Stimulated activated CD8-positive, alpha-beta memory T cell treated with anti-CD3 and anti-CD28 coated beads, Interleukin-12 subunit alpha, Interleukin-12 subunit beta, amount 100 ng/mL, for 24 hours (primary cell): ENCODE data around the gene FBXL15.

Experiments used
- DNase-seq: peaks from one replicate; pipeline ENCODE4 v3.0.0-alpha.2; 2020; ENCODE audit errors: extremely low read depth

FBXL15 gene

DNA sequence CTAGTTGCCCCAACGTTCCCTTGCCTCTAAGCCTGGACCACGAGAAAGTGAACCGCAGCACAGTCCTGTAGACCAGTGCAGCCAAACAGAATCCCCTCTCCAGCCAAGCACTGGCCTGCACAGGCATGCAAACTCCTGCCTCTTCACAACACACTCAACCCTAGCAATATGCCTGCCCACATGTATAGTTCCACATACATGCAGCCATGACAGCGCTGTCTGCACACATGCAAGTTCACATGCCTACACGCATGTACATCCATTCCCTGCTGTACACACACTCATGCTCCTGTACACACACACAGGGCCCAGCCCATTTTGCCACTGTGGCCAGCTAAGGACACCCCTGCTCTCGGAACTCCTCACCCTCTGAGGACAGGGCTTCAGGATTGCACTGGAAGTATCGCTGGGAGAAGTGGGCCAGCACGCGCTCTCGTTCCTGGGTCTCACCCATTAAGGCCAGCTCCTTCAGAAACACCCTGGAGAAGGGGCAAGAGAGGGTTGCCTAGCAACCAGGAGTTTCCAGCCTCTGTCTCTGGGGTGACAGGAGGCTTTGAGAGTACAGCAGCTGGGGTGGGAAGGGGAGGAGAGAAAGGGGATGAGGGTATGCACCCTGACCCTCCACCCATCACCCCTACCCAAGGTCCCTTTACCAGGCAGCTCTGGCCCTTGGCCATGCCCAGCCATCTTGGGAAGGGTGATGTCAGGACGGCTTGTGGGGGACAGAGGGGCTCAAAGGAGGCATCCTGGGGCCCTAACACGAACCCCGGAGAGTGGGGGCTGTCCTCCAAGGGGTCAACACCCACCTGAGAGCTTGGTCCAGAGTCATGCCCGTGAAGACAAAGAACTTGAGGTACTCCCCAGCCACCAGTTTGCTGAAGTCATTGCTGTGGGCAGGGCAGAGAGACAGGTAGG is 9.0 kb upstream of the FBXL15 start:
- no peak for DNase-seq

DNA sequence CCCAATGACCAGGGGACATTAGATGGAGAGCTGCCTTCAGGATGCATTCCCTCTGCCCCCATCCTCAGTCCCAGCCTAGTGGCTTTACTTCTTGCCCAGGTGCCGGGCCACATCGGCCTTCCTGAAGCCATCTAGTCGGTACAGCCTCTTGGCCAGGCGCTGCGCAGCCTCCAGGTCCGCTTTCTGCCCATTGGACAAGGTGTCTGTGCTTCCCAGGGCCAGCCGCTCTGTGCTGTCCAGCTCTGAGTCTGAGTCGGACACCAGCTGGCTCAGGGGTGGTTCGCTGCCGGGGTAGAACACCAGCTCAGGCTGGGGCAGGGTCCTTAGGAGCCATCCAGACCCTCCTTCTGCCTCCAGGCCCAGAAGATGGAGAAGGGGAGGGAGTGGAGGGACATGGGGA is 8.3 kb upstream of the FBXL15 start:
- DNase-seq = no peak

DNA sequence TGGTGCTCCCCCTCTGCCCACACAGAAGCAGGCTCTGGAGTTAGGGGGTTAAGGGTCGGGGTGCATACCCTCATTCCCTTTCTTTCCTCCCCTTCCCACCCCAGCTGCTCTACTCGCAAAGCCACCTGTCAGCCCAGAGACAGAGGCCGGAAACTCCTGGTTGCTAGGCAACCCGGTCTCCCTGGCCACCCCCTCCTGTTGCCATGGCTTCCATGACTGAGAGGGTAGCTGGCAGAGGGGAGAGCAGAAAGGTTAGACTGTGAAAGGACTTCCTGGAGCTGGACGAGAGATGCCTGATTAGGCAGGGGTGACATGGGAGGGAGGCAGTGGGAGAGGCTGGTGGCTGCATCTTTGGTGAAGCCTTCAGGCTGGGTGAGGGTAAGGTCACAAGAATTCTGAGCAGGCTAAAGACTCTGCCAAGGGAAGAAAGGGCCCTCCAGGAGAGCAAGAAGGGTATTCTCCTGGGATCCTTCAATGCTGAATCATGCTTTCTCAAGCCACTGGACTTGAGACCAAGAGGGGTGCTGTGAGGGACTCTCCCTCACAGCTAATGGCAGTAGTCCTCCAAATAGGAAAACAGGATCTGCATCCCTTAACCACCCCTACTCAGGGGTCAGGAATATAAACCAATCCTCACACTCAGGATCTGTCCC is 7.5 kb upstream of the FBXL15 start:
- no peak for DNase-seq

- no peak for DNase-seq
Measured at GRCh38 chr10:102413806-102414561, 6.7 kb upstream of the FBXL15 start.

- DNase-seq = no peak
Measured at GRCh38 chr10:102414749-102415148, 5.9 kb upstream of the FBXL15 start.

DNA sequence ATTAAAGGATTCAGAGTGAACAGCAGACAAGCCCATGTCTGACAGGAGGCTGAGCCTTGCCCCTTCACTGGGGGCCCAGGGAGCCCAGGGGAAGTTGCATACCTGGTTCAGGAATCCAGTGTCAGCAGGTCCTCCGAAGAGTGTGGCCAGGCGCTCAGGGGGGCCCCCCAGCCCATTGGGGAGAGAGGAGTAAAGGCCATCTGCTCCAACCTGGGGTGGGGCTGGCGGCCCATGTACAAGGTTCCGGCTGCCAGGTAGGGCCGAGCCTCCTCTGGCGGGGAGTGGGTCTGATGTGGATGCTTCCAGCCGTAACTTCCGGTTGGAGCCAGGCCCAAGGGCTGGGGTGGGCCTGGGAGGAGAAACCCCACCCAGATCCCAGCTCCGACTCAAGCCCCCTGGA is 4.4 kb upstream of the FBXL15 start:
- no peak for DNase-seq

GRCh38 chr10:102416695-102417094 is 3.9 kb upstream of the FBXL15 start:
- no peak for DNase-seq

- DNase-seq = no peak
Measured at GRCh38 chr10:102418622-102419268, 1.9 kb upstream of the FBXL15 start, which contains the start of gene PSD. Gene PSD (minus strand): TSS chr10:102418785. CDS start chr10:102417038, 1,747 bp downstream.

DNA sequence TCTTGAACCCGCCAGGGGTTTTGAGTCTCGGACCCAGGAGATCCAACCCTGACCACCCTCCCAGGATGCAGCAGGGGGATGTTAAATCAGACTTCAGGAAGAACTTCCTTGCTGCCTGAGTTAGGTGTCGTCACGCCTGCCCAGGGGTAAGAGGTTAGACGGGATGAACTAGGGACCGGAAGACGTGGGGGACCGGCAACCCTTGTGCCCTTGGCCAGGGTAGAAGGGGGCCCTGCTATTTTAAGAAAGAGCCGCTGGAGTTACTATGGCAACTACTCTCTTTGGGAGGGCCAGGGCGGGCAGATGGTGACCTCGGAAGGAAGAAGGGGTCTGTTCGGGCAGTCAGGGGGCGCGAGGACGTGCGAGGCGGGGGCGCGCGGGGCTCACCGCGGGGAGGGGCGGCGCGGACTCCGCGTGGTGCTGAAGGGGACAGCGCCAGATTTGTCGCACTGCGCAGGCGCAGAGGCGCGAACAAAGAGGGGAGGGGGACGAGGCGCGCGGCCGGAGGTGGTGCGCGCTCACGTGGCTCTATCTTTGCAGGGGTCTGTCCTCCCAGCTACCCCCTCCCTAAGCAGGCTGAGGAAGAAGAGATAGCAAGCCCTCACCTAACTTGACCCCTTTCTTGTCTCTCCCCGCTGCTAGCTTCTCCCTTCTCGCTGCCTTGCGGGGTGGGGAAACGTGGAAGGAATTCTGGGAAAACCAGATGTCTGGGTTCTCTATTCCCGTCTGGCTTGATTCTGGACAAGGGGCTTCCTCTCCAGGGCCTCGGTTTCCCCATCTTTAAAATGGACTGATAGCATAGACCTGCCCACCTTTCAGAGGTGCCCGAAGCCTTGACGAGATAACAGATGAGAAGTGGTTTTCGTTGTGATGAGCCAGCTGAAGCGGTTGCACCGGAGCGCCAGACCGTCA is 1.1 kb upstream of the FBXL15 start:
- no peak for DNase-seq

DNA sequence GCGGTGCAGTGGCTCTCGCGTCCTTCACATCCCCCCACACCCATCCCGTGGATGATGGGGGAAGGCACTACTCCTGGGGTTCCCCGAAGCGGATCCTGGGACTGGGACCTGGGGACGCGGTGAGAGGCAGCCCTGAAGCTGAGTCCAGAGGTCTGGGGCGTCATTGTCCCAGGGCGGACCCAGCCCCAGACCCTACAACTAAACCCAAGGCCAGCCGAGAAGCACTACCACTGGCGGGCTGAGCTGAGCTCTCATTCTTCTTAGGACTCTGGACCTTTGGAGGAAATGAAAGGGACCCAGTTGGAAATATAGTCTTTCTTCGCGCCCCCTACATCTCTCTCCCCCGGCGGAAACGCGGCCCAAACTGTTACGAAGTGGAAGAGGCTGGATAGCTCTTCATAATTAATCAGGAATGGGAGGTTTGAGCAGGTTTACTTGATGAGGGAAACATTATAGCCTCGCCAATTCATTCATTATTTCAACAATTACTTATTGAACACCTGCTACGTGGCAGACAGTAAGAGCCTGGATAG is 389 bp upstream of the FBXL15 start:
- DNase-seq = no peak

GRCh38 chr10:102421507-102421756 is 796 bp downstream of the FBXL15 start:
- DNase-seq = no peak

DNA sequence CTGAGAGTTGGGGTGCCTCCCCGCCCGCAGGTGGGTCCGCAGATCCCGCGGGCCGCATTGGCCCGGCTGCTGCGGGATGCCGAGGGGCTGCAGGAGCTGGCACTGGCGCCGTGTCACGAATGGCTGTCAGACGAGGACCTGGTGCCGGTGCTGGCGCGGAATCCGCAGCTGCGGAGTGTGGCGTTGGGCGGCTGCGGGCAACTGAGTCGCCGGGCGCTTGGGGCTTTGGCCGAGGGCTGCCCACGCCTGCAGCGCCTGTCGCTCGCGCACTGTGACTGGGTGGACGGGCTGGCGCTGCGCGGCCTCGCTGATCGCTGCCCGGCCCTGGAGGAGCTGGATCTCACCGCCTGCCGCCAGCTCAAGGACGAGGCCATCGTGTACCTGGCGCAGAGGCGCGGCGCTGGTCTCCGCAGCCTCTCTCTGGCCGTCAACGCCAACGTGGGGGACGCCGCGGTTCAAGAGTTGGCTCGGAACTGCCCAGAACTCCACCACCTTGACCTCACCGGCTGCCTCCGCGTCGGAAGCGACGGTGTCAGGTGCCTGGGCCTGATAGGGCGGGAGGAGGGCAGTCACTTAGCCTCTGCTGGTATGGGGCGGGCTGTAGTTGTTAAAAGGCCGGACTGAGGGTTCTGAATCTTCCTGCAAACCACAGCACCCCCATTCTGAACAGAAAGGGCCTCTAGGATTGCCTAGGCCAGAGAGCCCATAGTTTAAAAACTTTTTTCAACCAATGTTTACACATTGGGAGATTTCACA is 1.3 kb downstream of the FBXL15 start:
- DNase-seq = no peak

DNA sequence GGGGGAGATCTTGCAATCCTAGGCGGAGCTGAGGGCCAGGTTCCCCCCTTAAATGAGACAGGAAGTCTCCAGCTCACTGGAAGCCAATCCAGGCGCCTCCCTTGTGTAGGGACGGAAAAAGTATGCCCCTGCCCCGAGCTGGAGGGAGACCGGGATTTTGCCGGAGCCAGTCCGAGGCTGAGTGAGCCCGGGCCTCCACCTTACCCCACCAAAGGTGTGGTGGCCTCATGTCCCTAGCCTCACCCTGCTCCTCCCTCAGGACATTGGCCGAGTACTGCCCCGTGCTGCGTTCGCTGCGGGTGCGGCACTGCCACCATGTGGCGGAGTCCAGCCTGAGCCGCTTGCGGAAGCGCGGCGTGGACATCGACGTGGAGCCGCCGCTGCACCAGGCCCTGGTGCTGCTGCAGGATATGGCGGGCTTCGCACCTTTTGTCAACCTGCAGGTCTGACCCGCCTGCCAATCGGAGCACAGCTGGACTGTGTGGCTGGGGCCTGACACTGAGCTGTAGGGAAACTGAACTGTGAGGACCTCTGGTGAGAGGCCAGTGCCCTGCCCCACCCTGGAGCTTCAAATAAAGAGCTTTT is 2.0 kb downstream of the FBXL15 start:
- DNase-seq = no peak

DNA sequence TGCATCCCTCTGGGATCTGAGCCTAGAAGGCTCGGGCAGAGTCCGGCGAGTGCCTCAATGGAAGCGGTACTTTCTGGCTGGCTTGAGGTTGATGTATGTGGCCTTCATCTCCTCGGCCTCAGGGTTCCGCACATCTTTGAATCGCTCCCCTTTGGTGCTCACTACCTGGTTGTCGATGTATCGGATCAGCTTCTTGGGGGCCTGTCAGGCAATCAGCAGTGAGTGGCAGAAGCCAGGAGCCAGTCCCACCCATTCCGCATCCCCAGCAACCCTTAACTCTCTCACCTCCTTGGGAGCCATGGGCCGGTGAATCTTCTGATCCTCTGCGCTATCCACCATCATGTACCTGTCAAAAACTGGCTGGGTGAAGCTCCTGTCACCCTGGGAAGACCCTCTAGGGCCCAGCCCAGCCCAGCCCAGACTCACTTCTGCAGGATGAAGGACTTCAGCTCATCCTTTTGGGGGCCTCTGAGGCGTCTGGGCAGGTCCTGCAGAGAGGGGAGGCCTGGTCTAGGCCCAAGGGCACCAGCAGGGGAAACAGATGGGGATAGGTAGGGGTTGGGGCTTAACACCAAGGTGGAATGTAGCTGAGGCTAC is 2.8 kb downstream of the FBXL15 start:
- DNase-seq = no peak

DNA sequence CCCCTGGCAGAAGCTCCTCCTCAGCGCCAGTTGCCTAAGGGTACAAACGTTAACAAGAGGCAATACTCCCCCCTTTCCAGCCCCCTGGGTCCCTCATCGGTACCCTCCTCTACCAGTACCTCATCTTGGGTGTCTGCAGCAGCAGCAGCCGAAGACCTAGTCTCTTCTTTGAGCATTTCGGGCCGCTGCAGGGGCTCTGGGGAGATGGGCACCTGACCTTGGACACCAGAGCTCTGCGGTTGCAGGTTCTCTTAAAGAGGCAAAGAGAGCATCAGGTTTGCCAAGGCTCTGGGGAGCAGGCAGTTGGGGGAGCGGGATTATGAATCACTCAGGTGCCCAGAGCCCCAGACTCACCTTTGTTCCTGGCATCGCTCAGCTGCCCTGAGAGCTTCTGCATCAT is 3.5 kb downstream of the FBXL15 start:
- no peak for DNase-seq

DNA sequence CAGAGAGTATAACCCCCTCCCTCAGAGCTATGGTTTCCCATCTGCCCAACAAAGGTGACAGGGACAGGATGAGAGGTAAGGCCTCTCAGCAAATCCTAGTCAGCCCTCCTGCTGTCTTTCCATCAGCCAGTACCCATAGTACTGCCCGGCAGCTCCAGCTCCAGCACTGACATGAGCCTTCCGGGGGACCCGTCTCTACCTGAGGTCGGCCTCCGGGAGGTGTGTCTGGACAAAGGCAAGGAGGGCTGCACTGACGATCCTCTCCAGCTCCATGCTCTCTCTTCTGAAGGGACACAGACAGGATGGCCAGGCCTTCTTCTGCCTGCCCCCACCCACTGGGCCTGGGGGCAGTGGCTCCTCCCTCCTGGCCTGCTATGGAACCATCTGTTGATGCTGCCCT is 4.3 kb downstream of the FBXL15 start:
- no peak for DNase-seq

DNA sequence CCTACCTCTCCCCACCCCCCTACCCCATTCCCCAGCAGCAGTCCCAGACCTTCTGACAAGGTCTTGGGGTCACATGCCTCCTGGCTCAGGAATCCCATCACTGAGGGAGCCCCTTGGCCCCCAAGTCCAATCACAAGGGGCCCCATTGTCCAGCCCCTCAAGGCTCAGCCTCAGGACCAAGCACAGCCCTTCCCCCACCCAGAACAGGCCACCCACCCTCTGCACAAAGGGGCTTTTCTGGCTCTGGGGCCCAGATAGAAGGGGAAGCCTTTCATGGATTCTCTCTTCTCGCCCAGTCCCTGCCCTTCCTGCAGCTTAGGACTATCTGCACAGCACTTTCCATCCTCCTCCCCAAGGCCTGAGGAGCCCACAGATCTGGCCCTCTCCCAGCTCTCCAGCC is 4.8 kb downstream of the FBXL15 start:
- no peak for DNase-seq

- no peak for DNase-seq
Measured at GRCh38 chr10:102426803-102427287, 6.2 kb downstream of the FBXL15 start.

- DNase-seq = no peak
Measured at GRCh38 chr10:102429468-102429867, 8.8 kb downstream of the FBXL15 start.
